MV-4-11 (cell line): ENCODE results near the gene NDUFA11.

Source experiments
- DNase-seq: peaks from one replicate; lab custom pipeline; 2025; lab: John Stamatoyannopoulos, UW

Gene NDUFA11

DNA sequence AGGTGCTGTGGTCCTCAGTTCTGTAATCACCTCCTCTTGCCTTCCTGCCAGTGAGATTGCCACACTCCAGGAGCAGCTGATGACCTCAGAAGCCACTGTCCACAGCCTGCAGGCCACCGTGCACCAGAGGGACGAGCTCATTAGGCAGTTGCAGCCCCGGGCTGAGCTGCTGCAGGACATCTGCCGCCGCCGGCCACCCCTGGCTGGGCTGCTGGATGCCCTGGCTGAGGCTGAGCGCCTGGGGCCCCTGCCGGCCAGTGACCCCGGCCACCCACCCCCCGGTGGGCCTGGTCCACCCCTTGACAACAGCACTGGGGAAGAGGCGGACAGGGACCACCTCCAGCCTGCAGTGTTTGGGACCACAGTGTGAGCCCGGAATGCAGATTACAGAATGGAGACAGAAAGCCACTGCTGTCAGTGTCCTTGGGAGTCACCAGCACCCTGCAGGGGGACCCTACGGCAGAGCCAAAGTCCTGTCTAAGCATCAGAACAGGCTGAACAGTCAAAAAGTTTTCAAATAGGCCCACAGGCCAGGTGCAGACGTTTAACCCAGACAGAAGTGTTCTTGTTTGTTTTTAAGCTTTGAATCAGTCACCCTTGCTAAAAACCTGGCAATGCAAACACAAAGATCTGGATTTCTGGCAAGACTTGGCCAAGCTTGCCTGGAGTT, 5.3 kb upstream of the NDUFA11 start:
- DNase-seq, result no peak

DNA sequence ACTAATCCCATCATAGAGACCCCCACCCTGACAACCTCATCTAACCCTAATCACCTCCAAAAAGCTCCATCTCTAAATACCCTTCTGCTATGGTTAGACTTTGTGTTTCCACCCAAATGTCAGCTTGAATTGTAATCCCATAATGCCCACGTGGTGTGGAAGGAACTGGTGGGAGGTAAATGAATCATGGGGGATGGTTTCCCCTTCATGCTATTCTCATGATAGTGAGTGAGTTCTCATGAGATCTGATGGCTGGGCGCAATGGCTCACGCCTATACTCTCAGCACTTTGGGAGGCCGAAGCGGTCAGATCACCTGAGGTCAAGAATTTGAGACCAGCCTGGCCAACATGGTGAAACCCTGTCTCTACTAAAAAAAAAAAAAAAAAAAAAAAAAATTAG, 3.7 kb upstream of the NDUFA11 start:
- DNase-seq, result no peak

DNA sequence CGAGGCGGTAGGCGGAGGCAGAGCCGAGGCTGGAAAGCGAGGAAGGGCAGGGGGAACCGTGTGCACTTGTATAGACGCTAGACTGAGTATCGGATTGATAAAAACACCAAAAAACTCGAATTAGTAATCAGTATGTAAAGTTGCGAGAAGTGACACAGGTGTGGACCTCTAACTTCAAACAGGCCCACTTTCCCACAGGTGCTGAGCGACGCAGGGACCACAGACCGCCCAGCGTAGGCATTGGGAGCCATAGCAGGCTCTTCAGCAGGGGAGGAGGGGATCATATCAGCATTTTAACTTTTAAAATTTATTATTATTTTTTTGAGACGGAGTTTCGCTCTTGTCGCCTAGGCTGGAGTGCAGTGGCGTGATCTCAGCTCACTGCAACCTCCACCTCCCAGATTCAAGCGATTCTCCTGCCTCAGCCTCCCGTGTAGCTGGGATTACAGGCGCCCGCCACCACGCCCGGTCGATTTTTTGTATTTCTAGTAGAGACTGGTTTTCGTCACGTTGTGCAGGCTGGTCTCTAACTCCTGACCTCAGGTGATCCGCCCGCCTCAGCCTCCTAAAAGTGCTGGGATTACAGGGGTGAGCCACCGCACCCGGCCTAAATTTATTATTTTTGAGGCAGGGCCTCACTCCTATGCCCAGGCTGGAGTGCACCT, 1.7 kb upstream of the NDUFA11 start:
- no peak for DNase-seq

DNA sequence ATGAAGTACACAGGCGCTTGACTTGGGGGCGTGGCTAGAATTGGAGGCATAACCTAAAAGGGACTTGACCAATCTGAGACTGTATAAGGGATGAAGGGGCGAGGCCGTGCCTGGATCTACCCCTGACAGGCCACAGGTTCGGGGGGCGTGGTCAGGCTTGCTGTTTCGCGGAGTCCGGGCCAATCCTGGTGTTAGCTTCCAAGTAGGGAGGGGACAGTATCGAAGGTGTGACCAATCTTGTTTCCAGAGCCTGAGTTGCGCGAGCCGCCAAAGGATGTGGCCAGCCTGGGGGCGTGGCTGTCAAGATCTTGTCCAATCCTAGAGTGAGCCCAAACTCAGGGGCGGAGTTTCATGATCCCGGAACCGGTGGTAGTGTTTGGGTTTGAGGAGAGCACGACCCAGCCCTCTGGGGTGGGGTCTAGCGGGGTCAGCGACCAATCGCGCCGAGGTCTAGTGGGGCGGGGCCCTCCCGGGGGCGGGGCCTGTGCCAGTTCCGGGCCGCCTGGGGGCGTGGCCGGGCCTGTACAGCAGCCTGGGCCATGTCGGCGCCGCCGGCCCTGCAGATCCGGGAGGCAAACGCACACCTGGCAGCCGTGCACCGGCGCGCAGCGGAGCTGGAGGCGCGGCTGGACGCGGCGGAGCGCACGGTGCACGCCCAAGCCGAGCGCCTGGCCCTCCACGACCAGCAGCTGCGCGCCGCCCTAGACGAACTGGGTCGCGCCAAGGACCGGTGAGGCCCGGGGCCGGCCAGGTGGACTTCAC, 943 bp upstream of the NDUFA11 start, which contains the start of gene VMAC:
Gene VMAC, plus strand, starts transcription at position 521 of the 762 bp plus-strand sequence. Its CDS starts 19 bp downstream, at position 540.
- DNase-seq, result peak; percentile 100

DNA sequence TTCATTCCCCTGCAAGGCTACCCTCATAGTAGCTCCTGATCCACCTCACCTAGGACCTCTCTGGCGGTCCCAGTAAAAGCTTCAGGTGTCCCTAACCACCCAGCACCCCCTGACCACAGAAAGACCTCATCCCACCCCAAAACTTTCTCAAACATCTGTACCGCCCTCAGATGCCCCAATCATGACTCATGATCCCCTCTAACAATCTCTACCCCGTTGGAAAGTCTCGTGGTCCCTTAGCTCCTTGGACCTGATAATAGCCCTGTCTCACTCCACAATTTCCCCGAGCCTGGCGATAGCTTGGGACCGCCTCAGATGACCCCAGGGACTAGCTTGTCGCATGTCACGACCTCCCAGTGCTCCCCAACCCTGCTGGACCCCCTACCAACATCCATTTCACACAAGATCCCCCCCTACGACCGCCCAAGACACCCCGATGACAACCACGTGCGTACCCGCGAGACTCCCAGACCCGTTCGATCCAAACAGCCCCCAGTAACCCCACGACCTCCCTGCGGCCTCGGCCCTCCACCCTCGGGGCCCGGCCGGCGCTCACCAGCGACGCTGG, 450 bp downstream of the NDUFA11 start:
- DNase-seq, result peak; percentile 28

DNA sequence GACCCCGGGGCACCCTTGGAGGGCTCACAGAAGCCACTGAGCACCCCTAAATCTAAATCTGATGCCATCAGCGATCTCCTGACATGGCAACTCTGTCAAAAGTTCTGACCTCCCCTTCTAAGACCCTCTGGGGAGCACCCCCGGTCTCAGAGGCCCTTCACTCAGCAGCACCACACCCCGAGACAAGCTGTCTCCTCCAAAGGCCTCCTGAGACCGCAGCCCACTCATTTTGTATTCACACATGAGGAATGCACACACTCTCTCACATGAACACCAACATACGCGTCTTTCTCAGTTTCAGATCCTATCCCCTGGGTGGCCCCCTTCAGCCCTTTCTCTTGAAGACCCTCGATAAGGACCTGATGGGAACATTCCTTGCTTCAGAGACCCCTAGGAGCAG, 2.6 kb downstream of the NDUFA11 start:
- DNase-seq, result no peak

DNA sequence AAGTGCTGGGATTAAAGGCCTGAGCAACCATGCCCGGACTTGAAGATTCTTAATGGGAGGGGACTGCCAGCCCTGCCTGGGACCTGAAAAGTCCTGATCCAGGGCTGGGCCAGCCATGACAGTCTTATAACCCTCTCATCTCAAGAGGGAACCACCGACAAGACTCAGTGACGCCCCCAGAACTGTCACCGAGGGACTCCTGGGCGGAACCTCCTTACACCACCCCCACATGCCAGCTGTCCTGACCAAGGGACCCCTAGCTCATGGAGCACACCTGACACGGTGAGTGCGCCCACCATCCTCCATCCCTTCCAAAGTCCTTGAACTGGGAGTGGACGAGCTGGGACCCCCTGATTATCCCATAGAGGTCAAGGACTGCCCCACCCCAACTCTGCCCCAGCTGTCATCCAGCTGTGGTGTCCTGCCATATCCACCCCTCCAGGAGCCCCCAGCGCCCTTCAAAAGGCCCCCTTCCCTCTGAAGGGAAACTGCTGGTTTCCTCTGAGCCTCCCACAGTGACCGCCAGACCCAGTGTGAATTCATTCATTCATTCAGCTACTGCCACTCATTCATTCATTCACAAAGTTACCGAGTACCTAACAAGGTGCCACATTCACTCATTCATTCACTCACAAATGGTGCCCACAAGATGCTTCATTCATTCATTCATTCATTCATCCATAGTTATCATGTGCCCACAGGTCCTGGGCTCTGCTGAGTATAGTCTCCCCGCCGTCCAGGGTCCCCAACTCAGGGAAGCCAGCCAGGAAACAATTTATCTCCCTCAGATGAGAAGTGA, 3.7 kb downstream of the NDUFA11 start:
- DNase-seq, result no peak

DNA sequence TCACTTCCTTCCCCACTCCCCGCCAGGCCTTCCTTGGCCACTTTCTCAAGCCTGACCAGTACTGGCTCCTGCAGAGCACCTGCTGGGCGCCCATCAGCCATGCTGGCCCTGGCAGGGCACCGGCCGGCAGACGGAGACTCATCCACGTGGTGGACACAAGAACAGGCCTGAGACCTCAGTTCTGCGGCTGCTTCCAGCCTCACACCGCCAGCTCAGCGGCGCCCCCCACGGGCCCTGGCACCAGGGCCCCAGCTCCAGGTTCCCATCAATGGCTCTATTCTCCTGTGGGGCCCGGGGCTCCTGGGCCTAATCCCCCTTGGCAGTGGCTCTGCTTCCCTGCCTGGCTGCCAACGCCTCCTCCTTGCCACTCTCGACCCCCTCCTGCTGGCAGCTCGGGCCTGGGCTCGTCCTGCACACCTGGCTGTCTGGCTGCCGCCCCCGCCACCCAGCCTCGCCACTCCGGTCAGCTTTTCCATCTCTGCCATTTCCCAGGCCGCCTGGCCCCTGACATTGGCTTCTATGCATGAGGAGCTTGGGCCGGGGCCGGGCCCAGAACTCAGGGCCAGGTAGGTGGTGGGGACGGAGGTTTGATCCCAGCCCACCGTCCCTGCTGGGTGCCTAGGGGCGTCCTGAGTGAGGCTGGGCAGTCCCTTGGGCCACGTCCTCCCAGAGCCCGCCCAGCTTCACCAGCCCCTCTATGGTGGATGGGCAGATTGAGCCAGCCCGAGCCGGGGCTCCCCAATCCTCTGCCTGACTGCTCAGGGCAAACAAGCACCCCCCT, 6.2 kb downstream of the NDUFA11 start:
- no peak for DNase-seq

DNA sequence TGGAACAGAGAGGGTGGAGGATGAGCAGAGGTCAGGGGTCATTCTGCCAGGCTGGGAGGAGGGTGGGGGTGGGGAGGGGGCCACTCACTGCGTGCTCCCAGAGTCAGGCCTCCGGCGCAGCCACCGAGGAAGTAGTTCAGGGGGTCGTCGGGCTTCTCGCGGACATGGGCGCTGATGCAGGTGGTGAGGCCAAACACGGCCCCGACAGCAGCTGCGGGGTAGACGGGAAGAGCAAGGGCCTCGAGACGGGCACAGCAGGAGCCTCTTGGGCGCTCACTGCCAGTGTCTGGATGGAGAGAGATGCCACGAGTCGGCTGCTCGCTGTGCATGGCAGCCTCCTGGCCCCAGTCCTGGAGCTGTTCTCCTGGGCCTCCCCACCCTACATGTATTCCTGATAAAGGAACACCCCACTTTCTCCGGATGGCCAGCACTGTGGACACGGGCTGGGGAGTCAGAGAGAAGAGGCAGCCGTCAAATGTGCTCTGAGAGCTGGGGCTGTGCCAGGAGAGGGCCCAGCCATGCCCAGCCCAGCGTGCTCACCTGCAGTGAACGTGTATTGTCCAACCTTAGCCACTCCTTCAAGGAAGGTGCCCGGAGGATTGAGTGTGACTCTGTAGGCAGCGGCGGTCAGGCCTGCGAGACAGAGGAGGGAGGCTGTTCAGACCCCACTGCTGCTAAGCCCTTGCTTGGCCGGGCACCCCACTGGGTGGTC, 7.1 kb downstream of the NDUFA11 start:
- no peak for DNase-seq

DNA sequence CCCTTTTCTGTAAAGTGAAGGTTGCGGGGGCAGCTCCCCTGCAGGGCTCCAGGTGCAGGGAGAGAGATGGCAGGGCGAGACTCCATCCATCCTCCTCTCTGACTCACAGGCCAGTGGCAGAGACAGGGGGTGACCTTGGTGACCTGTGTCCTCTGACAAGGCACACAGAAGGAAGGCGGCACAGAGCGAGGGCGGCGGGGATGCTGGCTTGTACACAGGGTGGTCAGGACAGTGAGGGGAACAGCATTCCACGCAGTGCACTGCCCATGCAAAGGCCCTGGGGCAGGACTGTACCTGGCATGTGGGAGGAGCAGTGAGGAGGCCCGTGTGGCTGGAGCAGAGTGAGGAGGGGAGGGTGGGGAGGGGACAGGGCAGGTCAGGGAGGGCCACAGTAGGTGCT, 7.7 kb downstream of the NDUFA11 start:
- DNase-seq, result no peak

DNA sequence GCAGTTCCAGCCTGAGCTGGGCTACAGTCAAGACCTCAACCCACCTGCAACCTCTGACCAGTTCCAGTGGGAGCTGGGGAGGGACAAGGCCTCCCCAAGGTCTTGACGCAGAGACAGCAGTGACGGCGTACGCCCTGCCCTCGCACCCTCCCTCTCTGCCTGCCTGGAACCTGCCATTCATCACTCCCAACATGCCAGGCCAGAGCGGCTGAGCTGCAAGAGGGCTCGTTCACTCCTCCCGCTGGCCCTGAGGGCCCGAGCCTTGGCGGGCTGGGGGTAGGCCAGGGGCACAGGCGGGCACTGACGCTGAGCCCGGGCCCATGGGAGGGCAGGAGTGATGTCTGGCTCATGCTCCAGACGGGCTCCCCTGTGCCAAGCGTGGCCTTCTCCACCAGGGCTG, 8.2 kb downstream of the NDUFA11 start:
- DNase-seq, result no peak

DNA sequence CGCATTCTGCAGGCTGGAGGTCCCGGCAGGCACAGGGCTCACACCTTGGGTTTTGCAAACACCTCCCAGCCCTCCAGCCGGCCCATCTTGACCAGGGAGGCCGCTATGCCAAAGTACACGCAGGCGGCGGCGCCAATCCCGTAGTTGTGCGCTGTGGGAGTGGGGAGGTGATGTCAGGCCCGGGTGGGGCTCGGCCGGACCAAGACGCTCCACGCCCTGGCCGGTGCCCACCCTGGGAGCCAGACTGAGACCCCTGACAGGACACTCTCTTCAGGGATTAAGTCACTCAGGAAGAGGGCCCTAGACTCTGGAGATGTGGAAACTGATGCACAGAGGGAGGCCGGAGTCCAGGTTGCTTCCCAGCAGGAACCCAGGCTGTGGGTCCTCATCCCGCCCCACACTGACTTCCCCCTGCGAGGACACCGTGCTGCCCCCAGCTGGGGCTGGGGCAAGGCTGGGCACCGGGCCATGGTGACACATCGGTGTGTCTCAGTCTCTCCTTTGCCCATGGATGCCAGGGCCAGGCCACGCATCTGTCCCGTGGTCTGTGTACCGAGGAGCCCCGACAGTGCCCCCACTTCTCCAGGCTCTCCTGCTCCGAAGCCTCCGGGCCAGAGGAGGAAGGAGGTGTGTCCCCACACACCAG, 8.8 kb downstream of the NDUFA11 start:
- DNase-seq, result no peak

DNA sequence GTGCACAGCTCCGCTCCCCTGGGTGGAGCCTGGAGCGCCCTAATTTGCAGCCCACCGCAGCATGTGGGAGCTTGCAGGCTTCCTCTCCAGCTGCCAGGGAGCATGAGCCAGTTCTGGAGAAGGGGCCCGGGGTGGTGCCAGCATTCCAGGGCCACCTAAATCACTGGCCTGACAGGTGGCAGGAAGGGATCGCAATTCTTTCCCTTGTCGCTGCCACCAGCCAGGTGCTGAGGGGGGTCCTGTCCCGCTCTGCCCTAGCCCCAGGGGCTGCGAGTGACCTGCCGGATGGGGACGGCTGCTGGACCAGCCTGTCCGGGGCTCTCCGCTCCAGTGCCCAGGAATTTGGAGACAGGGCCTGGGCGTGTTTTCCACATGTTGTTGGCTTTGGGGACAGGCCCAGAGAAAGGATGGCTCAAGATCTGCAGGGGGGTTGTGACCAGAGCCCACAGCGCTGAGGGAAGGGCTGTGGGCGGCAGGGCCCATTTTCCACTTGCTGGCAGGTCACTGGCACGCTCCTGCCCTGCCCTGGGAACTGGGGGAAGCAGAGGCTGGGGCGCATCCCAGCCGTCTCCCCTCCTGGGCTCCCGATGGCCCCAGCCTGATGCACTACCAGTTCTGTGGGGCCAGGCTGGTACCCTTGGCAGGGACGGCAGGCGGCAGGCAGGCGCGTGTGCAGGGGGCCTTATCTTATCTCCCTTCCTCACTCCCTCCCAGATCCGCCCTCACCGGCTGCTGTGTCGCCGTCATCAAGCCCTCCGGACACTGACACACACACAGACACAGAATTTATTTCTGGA, 9.5 kb downstream of the NDUFA11 start:
- DNase-seq, result no peak

DNA sequence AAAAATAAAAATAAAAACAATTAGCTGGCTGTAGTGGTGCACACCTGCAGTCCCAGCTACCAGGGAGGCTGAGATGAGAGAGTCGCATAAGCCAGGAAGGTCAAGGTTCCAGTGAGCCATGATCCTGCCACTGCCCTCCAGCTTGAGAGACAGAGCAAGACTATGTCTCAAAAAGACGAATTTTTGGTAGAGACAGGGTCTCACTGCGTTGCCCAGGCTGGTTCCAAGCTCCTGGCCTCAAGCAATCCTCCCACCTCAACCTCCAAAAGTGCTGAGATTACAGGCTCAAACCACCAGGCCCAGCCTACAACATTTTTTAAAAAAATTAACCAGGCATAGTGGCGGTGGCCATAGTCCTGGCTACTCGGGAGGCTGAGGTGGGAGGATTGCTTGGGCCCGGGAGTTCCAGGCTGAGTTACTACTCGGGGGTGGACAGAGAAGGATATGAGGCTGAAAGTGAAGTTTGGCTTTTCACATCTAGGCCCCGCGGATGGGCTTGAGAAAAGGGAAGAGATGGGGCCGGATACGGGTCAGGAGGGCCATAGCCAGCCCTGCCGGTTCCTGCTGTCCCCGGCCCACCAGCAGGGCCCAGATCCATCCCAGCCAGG, 10.2 kb downstream of the NDUFA11 start:
- no peak for DNase-seq

DNA sequence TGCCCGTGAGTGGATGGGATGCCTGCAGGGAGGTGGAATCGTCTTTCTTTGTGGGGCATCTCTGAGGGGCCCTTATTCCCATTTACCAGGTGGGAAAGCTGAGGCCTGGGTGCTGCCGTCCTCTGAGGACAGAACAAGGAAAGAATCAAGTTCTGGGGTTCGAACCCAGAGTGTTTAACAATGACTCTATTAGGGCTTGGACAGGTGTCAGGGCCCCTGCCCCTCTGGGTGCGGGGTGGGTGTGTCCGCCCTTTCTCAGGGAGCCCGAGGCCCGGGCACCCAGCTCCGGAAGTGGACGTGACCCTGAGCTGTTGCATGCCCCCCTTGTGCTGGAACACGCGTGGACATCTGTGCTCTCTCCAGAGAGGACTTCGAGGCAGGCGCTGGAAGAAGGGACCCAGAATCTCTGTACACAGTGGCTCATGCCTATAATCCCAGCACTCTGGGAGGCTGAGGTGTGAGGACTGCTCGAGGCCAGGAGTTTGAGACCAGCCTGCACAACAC, 10.8 kb downstream of the NDUFA11 start:
- peak; percentile 20 for DNase-seq

DNA sequence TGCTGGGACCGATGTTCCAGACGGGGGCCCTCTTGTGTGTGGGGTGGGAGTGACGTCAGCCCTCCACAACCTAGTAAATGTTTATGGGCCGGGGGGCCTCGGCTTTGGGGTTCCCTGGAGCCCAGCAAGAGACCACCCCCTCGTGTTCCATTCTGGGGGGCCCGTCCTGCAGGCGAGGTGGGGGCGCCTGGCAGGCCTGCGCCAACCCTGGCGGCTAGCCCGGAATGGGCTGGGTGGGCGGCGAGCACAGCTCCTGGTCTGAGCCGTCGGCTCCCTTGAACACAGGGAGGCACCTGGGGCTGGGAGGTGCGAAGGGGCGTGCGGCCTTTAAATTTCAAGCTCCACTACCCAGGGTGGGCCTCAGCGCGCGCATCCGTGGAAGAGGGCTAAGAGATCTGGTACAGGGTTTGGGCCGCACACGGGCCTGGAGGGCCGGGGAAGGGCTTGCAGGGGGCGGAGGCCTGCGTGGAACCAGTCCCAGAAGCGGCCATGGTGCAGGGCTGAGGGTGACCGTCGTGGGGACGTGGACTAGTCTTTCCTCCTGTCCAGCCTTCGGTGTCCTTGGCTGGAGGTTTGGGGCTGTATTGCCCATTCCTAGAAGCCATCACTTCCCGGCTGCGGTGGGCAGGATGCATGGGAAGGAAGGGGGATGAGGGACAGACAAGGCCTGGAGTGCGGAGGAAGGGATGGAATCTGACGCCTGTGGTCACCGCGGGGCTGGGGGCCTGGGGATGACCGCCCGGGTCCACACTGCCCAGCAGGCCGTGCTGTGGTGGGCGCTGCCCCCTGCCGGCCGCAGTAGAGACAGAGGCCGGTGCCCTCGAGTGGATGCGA, 11.4 kb downstream of the NDUFA11 start:
- DNase-seq, result no peak

DNA sequence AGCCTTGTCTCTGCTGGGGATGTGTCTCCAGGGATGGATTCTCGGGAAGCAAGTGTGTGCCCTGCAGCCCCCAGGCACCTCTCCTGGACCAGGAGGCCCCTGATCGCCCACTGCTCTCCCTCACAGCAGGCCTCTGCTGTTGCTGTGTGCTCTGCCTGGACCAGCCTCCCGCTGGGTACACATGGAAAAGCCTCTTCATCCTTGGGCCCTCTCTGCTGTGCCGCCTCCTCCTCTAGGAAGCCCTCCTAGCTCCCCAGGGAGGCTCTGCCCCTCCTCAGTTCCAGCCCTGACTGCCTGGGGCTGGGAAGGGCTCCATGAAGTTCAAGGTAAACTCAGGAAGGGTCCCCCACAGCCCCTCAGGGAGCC, 12.0 kb downstream of the NDUFA11 start:
- no peak for DNase-seq

DNA sequence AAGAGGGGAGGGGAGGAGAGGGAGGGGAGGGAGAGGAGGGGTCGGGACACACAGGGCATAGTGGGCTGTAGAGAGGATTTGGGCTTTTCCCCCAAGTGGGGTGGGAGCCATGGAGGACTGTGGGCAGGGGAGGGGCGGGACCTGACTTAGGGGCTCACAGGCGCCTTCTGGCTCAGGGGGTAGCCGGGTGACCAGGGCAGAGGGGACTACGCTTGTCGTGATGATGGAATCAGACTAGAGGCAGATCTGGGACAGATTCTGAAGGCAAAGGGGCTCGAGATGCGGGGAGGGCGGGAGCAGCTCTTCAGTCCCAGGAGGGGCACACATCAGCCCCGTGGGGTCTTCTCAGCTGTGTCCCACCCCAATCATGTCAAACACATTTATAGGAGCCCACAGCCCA, 13.5 kb downstream of the NDUFA11 start:
- no peak for DNase-seq
